NCI-H1694 (cell line): ENCODE results near the gene LAG3.
A peak's percentile ranks its signal among the peaks of the same experiment; 100 is the strongest.

ENCODE experiments used
- DNase-seq: peaks from one replicate; lab custom pipeline; 2025; lab: John Stamatoyannopoulos, UW

LAG3 gene

DNA sequence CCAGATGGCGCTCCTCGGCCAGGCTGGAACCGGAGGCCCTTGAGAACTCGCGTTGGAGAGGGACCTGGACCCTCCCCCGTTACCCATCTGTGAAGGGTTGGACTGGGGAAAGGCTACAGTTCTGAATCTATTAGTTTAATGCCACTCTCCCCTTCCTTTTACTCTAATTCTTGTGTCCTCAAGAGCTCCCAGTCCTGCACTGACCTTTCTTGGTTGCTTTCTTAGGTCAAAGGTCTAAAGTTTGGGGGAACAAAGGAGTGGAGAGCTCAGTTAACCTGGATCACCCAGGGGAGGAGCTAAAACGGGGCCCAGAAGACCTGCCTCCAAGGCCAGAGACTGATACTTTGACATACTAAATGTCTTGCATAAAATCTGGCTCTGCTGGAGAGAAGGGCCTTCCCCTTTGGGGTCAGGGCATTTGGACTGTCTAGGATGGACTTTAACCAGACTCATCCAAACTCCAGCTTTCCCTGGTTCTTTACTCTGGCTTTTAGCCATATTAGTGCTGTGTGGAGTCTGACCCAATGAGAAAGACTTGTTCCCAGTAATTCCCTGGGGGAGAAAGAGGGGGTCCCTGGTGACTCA is 18.5 kb upstream of the LAG3 start:
- DNase-seq: no peak

DNA sequence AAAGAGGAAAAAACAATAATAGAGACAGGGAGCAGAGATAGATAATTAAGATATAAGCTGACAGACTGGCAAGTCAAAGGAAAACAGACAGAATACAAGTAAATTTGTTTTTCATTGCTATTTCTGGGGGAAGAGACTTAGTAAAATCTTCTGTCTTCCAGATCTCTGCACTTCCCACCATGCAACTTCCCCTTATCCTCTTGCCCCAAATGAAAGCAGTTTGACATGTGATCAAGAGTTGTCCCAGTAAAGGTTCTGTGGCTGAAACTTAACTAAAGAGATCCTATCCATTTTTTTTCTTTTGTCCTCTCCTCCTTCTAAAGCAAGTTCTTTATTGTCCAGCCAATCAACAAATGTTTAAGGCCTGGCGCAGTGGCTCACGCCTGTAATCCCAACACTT is 17.9 kb upstream of the LAG3 start:
- DNase-seq: no peak

DNA sequence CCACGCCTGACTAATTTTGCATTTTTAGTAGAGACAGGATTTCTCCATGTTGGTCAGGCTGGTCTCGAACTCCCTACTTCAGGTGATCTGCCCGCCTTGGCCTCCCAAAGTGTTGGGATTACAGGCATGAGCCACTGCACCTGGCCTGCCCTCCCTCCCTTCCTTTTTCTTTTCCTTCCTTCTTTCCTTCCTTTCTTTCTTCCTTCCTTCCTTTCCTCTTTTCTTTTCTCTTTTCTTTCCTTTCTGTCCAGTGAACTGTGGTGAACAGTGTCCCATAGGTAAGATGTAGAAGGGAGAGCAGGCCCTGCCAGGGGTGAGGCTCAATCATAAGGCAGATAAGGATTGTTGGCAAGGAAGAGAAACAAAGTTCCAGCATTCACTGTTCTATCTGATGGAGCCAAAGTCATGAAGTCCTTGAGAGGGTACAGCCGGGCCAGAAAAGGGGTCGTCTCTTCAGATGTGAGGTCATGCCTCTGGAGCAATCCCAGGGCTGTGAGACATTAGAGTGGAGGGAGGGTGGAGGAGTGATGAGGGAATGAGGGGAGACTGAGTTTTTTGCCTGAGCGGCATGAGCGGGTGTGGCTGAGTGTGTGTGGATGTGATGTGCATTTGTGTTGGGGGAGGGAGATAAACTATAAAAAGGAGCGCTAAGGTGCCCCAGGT is 15.2 kb upstream of the LAG3 start:
- DNase-seq: no peak

DNA sequence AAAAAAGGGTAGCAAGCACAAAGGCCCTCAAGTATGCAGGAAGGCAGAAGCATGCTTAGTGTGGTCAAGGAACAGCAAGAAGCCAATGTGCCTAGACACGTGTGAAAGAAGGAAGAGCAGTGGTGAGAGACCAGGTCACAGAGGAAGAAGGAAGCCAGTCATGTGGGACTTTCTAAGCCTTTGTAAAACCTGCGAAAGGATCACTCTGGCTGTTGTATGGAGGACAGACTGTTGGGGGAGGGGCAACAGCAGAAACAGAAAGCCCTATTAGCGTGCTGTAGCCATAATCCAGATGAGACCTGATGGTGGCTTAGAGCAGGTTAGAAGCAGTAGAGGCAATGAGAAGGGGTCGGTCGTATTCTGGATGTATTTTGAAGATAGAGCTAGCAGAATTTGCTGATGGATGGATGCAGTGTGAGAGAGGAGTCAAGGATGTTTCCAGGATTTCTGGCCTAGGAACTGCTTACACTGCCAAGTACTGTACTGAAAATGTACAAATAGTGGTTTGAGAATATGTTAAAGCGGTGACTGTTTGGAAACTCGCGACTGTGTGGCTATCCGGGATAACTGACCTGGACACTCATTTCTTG is 13.7 kb upstream of the LAG3 start:
- no peak for DNase-seq

DNA sequence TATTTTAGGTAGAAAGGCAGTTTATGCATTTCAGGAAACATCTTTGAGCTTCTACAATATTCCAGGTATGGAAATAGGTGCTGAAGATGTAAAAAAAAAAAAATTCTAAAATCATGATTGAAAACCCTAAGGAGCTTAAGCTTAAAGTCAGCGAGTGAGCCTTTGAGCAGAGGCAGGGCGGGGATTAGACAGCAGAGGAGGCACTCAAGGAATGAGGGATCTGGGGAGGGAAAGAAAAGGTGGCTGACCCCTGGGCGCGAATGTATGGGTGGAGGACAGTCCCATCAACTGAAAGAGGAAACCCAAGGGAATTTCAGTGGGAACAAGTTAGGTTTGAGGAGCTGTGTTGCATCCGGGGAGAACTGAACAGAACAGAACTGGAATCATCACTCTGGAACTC is 12.6 kb upstream of the LAG3 start:
- DNase-seq: no peak

DNA sequence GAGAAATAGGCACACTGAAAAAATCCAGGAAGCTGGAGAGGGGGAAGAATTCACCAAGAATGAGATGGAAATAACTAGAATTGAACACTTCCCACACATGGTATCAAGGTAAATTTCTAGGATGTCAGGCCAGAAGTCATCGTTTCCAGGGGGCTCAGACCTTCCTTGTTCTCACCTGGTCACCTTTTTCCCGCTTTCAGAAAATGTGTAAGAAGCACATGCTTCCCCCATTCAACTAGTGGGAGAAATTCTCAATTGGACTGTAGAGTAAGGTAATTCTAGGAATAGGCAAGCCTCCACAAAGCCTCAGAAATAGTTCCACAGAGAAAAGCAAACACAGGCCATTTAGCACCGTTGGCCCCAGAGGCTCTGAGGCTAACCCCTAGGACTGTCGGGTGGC is 8.9 kb upstream of the LAG3 start:
- no peak for DNase-seq

DNA sequence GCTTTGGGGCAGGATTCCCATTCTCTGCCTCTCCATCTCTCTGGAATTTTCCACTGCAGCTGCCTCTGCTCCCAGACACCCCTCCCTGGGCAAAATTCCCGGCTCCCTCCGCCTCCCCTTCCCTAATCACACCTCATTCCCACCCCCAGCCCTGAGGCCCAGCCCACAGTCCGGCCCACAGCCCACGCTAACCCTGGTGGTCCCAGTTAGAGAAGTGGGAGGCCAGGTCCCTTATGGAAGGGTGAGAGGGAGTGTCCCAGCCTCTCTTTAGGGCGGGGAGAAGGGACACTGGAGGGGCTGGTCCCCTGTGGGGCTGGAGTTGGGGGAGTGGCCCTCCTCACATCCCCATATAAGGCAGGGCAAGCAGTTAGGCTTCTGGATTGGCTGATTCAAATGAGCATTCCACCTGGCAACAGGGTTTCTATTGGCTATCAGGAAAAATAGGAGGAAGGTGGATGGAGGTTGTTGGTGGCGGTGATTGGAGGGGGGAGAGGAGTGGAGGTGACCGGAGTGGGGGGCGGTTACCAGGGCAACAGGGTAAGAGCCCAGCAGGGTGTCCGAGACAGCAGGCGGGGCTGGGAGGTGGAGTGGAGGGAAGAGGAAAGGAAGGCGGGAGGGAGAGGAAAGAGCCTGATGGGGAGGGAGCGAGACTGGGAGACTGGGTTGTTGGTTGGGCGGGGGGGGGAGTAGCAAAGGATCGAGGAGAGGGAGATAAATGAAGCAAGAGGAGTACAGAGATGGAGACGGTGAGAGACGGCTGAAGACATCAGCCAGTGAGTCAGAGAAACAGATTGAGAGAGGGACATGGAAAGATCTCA is 8.1 kb upstream of the LAG3 start:
- DNase-seq: peak; percentile 99

DNA sequence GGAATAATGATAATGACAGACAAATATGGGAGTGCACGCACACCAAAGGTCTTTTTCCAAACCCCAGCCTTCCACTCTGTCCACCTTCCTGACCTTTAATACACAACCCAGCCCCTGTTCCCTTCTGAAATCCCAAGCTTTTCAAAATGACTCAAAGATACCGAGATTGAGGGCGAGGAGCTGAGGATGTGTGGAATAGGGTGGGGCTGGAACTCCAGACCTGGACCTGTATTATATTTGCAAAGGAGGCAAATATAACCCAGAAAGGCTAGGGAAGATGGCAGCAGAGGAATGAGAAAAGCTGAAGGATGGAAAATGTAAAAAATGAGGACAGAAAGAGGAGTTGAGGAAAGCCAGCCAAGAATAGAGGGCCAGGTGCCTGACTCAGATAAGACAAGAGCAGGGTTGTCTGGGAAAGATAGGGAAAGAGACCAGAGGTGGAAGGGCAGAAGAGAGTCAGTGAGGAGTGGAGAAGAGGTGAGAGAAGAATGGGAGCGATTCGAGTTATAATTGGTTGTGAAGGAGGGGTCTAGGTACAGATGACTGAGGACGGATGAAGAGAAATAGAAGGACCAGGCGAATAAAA is 7.2 kb upstream of the LAG3 start:
- no peak for DNase-seq

DNA sequence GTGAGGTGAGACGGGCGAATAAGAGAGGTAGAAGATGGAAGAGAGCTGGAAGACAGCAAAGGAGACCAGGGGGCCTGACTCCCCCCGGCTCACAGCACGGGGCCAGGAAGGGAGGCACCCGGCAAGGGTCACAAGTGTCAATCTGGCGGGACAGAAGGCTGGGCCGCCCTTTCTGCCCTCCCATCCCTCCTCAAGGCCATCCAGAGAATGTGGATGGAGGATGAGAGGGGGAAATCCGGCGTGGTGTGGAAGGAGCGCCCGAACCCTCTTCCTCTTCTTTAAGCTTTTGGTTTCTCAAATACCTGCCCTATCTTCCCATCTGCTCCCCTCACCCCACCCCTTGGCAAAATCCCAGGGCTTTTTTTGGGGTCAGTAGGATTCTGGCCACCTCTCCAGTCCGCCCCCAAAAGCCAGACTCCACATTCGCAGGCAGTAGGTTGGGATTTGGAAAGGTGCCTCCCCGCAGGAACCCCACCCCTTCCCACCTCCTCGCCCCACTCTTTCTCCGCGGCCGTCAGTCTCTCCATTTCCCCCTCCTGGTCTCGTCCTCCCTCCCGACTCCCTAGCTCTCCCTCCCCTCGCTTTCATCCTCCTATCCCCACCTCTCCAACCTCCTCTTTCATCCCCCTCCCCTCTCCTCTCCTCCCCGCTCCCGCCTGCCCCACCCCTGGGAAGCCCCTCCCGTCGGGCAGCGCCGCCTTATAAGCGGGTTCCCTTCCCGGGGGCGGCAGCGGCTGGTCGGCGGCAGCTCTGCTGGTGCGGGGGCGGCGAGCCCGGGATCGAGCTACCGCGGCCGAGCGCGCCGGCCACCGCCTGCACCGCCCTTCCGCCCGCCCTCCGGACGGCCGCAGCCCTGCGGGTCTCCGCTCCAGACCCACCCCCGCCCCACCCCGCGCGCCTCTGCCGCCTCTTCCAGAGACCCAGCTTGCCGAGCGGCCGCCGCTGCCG is 6.4 kb upstream of the LAG3 start, which contains the start of gene PTMS:
TSS of gene PTMS (plus strand) at position 730 of the 948 bp plus-strand sequence. CDS start 343 bp downstream, outside the sequence.
- peak; percentile 99 for DNase-seq

DNA sequence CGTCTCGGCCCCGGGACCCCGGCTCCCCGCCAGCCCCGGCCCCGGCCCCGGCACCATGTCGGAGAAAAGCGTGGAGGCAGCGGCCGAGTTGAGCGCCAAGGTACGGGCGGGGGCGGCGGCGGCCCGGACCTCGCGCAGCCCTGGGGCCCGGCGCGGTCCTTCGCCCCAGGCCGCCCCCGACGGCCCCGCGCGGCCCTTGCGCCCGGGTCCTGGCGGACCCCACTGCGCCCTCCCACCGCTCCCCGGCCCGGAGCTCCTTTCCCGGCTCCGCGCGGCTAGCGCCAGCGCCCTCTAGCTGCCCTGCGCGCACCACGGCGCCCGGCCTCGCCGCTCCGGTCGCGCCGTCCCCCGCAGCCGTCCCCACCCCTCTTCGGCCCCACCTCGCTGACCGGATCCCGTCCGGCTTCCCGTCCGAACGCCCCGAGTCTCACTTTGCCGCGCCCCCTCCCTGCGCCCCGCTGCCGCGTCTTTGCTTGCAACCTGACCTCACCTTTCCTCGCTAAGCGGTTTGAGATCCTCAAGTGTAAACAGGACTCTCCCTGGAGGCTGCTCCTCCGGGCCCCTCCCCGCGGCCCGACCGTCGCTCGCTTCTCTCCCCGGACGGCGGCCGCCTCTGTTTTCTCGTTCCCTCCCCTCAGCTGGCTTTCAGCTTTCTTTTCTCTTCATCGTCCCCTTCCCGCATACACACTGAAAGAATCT is 5.5 kb upstream of the LAG3 start:
- peak; percentile 38 for DNase-seq

DNA sequence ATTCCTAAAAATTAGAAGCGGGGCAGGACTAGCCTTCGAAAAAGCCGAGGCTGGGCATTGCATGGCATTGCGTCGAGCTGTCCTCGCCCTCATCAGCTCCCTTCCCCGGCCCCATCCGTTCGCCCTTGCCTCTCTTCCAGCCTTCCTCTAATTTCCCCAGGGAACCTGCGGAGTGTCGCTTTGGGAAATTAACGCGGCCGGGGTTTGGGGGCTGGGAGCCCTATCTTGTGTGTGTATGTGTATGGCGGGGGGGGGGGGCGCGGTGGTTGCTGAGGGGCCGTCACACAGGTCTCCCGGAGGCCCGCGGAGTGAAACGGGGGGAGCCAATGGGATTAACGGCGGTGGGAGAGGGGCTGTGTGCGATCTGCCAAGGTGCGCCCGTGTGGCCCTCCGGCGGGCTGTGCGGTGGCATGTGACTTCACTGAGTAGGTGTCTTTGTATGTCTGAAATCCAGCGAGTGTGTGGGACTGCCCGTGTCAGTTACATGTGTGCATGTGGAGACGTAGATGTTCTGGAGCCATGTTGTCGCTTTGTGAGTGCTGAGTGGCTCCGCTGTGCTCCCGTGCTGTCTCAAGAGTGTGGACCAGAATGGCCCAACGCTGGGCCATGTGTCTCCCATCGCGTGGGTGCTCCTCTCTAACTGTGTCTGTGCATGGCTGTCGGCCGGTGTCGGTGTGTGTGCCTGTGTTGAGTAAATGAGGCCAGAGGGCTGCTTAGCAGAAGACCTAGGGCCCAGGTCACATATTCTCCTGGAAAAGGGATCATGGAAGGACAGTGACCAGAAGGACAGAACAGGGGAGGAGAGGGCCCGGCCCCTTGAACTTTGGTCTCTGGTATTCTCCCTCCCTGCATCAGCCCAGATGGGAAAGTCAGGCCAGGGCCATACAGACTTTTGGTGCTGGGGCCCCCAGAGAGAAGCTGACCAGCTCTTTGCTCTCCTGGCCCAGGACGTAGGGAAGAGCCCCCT is 4.7 kb upstream of the LAG3 start:
- DNase-seq: peak; percentile 21

DNA sequence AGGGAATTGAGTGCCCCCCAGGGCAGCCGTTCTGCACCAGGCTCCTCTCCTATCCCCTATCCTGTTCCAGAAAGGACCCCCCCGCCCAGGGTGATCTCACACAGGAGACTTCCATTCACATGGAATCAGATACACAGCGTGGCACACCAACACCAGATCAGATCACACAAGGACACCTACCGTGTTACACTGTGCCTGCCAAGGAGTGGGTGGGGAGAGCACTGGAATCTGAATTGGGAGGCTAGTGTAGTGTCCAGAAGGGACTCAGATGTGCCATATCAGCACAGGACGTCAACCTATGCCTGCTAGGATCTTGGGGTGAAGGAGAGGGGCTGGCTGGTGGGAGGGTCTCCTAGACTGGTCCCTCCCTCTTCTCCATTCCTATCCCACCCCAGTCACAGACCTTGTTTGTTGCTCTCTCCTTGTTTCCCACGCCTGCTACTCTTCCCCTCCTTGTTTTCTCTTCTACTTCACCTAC is 3.8 kb upstream of the LAG3 start:
- DNase-seq: peak; percentile 62

DNA sequence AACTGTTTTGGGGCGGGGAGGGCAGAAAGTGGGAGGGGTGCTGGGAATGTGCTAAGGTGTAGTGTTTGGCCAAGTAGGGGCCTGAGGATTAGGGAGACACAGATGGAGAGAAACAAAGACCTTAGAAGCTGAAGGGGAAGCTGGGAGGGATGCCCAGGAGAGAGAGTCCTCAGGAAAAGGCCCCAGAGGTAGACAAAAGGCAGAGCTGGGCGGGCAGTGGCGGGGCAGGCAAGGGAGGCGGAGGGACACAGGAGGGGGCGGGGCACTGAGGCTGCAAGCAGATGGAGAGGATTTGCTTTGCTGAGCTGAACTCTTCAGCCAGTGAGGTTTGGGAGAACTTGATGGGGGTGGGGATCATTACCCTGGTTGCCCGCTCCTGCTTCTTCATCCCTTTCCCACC is 3.3 kb upstream of the LAG3 start:
- DNase-seq: peak; percentile 76

DNA sequence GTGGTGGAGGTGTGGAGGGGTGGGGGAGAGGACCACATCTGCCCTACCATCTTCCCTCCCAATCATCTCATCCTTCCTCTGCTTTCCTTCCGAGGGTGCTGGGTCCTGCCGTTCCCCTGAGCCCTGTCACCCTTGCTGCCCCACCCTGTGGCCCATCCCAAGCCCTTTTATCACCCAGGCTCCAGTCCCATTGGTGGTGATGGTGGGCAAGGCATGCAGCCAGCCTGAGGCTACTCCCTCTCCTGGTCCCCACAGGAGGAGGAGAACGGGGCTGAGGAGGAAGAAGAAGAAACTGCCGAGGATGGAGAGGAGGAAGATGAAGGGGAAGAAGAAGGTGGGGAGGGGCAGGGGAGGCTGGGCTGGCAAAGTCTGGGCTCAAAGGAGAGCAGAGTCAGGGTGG is 2.7 kb upstream of the LAG3 start:
- no peak for DNase-seq

DNA sequence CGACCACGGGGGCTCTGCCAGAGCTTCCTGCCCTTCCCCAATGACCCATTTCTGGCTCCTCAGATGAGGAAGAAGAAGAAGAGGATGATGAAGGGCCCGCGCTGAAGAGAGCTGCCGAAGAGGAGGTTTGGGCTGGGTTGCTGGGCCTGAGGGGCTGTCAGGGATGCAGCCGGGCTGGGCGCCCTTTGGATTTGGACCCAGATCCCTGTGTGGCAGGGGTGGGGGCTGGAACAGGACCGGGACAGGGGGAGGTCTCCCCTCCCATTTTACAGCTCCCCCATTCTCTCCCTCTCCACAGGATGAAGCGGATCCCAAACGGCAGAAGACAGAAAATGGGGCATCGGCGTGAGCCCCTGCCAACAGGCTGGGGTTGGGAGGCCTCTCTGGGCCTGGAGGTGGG is 2.2 kb upstream of the LAG3 start:
- DNase-seq: no peak

DNA sequence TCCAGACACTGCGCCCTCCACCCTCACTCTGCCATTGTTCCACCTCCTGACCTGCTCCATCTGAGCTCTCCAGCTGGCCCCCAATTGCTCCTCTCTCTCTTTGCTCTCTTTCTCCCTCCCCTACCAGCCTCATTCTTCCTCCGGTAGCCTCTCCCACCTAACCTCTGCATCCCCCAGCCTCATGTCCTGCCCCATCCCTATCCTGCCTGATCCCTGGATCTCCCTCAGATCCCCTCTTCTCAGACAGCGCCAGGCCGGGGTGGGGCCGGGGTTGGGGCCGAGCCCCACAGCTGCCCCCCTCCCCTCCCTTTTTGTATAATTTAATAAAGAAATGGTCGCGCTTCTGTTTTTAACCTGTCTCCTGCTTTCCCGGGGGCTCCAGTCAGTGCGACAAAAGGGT is 1.7 kb upstream of the LAG3 start:
- no peak for DNase-seq

DNA sequence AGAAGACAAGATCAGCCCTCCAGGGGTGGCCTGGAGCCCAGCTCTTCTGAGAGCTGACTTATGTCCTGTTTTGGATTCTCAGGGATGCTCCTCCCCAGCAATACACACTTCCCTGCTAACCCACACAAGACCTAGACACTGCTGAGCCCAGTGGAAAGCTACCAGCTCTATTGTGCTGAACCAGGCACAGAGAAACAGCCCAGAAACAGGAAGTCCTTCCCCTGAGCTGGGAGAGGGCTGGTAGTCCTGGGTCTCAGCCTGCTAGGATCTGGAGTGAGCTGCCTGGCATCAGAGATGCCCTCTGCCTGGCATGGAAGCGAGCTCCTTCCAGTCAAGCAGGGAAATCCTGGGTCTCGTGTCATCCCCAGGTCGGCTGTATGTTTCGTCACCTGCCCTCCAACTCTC is 1.2 kb upstream of the LAG3 start:
- no peak for DNase-seq

DNA sequence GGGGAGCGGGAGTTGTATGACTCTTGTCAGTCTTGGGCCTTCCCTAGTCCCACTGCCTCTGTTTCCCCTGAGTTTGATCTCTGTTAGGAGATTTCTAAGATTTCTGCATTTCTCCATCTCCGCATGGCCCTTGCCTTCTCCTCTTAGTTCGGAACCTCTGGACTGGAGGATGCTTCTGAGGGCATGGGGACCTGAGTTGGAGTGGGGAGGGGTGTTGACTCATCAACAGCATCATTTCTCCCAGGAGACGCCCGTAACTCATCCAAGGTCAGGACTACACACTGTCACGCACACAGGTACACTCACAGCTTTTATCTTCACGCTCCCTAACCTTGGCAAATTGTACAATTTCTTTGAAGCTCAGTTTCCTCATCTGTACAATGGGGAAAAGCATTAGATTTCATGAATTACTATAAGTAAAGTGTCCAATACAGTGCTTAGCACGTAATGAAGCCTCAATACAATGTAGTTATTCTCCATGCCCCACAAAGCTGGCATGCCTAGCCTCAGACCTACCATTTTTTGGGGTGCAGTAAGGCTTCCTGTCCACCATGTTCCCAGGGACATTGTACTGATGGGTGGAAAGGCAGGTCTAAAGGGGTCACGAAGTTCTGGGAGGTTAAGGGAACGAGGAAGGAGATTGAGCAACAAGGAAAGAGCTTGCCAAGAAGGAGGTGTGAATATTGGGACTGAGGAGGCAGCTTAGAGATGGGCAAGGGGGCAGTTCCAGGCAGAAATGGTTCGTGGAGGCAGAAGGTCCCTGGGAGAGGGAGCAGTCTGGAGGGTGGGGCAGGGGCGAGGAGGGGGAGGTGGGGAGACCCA is 600 bp upstream of the LAG3 start:
- DNase-seq: no peak
